Activated CD4-positive, alpha-beta T cell treated with anti-CD3 and anti-CD28 coated beads for 4 hours (primary cell): ENCODE measurements around the gene SCN1B.

Source experiments
- DNase-seq, 2 donors: peaks; one replicate each; pipeline ENCODE4 v3.0.0-alpha.2; 2020

Gene SCN1B

DNA sequence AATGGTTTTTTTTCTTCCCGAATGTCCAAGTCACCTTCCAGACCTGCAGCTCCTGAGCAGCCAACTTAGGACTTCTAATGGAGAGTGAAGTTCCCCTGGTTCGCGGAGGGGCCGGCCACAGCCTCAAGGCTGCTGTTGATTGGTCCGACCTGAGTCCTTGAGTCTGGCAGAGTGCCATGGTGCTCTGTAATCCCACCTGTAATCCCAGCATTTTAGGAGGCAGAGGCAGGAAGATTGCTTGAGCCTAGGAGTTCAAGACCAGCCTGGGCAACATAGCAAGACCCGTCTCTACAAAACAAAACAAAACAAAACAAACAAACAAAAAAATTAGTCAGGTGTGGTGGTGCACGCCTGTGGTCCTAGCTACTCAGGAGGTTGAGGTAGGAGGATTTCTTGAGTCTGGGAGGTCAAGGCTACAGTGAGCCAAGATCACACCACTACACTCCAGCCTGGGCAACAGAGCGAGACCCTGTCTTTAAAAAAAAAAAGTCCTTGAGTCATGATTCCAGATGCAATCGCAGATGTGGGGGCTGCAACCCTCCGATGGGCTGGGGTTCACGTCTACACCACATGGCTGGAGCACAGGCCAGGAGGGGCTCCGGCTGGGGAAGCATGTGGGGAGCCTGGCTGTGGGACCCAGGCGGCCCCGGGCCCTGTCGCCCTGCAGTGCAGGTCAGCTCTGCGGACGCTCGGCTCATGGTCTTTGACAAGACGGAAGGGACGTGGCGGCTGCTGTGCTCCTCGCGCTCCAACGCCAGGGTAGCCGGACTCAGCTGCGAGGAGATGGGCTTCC, 28.9 kb downstream of the SCN1B start:
- DNase-seq: no peak

DNA sequence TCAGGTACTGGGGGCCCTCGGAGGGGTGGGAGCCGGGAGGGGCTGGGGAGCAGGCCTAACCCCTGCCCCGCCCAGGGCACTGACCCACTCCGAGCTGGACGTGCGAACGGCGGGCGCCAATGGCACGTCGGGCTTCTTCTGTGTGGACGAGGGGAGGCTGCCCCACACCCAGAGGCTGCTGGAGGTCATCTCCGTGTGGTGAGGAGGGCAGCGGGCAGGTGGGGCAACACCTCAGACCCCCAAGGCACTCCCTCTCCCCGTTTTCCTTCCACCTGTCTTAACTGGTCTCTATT, 29.5 kb downstream of the SCN1B start:
- no peak for DNase-seq

DNA sequence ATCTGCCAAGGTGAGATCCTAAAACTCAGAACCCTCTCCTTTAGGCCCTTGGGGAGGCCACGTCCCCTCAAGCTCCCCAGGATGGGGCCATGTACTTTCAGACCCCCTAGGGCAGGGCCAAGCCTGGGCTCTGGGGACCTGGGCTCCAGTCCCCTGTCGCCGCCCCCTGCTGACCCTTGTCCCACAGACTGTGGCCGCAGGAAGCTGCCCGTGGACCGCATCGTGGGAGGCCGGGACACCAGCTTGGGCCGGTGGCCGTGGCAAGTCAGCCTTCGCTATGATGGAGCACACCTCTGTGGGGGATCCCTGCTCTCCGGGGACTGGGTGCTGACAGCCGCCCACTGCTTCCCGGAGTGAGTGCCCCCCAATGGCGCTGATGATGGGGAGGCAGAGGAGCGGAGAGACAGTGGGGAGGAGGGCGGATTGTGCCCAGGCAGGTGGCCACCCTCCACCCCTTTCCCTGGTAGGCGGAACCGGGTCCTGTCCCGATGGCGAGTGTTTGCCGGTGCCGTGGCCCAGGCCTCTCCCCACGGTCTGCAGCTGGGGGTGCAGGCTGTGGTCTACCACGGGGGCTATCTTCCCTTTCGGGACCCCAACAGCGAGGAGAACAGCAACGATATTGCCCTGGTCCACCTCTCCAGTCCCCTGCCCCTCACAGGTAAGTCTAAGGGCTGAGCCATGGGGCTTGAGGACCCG, 30.0 kb downstream of the SCN1B start:
- DNase-seq: no peak

DNA sequence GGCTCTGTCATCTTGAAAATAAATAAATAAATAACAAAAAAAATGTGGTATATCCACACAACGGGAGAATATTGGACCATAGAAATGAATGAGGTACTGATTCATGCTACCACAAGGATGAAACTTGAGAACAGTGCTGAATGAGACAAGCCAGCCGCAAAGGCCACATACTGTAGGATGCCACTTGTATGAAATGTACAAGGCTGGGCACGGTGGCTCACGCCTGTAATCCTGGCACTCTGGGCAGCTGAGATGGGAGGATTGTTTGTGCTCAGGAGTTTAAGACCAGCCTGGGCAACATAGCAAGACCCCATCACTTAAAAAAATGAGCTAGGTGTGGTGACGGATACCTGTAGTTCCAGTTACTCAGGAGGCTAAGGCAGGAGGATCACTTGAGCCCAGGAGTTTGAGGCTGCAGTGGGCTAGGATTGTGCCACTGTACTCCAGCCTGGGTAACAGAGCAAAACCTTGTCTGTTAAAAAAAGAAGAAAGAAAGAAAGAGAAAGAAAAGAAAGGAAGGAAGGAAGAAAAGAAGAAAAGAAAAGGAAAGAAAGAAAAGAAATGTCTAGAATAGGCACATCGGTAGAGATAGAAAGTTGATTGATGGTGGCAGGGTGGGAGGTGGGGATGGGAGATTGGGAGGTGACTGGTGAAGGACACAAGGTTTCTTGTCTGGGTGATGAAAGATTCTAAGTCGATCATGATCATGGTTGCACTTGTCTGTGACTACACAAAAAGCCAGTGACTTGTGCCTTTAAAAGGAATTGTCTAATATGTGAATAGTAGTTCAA, 31.5 kb downstream of the SCN1B start:
- no peak for DNase-seq

DNA sequence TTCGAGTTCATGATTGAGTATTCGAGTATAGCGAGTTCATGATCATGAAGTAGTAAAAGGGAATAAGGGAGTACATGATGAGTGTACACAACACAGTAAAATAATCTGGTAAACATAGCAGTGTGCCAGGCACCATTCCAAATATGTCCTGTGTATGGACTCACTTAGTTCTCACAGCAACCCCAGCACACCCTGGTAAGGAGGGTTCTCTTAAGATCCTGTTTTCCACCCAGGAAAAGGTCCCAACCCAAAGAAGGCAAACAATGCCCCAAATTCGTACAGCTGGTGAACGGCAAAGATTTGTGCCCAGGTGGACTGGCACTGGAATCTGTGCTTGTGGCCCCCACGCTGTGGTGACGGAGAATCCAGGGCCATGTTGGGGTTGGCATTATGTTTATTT, 32.7 kb downstream of the SCN1B start:
- no peak for DNase-seq

DNA sequence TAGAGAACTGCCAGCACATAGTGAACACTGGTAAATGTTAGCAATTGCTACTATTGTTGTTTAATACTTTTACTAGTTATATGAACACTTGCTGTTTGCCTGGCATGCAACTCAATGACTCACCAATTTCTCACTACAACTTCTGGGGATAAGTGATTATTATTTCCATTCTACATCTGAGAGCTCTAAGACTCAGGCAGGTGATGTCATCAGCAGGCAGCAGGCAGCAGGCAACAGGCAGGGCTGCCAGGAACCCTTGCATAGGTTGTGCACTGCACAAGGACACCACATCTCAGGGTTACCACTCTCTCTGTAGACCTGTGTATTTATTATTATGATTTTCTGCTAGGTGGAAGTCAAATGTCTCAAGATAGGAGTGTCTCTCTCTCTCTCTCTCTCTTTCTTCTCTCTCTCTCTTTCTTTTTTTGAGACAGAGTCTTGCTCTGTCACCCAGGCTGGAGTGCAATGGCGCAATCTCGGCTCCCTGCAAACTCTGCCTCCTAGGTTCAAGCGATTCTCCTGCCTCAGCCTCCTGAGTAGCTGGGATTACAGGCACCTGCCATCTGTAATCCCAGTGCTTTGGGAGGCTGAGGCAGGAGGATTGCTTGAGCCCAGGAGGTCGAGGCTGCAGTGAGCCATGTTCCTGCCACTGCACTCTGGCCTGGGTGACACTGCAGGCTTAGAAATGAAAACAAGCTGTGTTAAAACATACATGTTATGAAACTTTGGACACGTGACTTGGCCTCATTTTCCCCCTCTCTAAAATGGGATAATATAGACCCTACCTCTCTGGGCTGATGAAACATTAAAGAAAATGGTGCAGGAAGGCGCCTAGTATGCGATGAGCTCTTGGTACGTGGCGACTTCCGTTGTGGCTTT, 33.9 kb downstream of the SCN1B start:
- DNase-seq: peak in 1 of 2 donors; percentile 12

DNA sequence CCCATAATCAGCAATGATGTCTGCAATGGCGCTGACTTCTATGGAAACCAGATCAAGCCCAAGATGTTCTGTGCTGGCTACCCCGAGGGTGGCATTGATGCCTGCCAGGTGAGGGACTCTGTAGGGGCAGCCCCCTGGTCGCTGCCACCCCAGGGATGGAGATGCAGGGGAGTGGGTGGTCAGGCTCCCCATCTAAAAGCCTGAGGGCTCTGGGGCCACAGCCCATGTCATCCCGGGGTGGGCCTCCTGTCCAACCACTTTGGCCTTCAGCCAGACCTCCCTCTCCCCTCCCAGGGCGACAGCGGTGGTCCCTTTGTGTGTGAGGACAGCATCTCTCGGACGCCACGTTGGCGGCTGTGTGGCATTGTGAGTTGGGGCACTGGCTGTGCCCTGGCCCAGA, 35.3 kb downstream of the SCN1B start:
- DNase-seq: no peak

DNA sequence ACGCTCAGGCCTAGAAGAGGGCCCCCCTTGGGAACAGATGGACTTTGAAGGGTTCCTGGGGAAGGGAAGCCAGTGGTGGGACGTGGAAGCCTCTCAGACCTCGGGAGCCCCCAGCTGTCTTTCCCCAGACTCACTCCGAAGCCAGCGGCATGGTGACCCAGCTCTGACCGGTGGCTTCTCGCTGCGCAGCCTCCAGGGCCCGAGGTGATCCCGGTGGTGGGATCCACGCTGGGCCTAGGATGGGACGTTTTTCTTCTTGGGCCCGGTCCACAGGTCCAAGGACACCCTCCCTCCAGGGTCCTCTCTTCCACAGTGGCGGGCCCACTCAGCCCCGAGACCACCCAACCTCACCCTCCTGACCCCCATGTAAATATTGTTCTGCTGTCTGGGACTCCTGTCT, 35.9 kb downstream of the SCN1B start:
- no peak for DNase-seq

DNA sequence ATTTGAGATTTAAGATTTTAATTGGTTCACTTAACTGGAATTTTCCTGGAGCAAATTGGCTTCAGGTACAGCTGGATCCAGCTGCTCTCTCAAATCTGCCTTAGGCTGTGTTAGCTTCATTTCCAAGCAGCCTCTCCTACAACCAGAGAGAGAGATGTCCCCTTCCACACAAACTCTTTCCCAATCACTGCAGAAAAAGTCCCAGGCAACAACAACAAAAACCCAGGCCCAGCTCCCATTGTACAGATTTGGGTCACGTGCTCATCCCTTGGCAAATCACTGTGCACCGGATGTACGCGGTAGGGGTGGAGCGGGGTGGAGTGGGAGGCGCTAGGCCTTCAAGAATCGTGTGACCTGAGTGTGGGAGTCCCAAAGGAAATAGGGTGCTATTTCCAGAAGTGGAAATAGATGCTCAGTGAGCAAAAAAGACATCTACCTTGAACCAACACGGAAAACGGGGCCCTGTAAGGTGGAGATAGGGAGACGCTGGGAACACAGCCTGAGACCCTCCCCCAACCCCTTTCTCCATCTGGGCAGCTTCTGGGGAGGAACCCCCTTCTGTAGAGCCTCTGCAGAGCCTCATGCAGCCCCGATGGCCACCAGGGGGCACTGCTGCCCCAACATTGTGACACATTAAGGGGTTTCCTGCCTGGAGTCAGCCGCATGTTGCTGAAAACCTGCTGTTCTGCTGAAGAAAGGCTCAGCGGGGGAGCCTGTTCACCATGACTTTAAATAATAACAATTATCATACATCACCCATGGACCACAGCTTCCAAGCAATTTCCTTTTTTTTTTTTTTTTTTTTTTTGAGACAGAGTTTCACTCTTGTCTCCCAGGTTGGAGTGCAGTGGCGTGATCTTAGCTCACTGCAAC, 36.7 kb downstream of the SCN1B start:
- DNase-seq: peak; percentile 84 to 91

DNA sequence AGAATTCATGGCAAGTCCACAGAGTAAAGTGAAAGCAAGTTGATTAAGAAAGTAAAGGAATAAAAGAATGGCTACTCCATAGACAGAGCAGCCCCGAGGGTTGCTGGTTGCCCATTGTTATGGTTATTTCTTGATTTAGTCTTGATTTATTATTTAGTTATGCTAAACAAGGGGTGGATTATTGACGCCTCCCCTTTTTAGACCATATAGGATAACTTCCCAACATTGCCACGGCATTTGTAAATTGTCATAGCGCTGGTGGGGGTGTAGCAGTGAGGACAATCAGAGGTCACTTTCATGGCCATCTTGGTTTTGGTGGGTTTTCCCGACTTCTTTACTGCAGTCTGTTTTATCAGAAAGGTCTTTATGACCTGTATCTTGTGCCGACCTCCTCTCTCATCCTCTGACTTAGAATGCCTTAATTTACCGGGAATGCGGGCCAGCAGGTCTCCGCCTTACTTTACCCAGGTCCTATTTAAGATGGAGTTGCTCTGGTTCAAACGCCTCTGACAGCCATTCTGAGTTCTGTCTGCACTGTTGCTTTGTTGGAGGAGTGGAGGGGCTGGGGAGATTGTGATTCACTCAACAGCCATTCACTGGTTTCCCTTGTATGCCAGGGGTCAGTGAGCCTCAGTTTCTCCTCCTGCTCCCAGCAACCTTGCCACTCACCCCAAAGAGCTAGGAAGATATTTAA, 38.8 kb downstream of the SCN1B start:
- DNase-seq: no peak

DNA sequence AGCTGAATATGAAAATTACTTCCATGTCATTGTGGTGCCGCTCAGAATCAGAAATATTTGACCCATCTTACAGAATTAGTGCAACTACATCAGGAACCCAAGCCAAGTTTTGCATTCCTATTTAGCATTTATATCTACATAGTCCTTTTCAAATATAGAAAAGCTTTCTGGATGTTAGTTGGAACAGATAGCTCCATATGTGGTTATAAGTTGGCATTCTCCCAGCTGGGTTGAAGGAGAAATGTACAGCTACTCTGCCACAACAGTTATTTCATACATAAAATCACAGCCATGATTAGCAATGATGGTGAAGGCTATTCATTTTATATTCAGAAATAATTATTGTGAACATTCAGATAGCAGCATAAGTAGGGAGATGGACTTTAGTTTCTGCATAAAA, 39.4 kb downstream of the SCN1B start:
- DNase-seq: no peak

DNA sequence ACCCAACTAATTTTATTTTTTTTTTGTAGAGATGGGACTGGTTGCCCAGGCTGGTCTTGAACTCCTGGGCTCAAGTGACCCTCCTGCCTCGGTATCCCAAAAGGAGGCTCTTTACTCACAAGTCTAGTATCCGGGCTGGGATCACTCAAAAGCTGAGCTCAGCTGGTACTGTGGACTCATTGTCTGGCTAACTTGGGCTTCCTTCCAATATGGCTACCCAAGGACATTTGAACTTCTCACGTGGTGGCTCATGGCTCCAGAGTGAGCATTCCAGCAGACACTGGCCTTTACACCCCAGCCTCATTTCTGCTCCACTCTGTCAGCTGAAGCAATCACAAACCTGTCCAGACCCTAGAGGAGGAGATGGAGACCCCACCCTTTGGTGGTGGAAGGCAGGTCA, 40.2 kb downstream of the SCN1B start:
- no peak for DNase-seq

DNA sequence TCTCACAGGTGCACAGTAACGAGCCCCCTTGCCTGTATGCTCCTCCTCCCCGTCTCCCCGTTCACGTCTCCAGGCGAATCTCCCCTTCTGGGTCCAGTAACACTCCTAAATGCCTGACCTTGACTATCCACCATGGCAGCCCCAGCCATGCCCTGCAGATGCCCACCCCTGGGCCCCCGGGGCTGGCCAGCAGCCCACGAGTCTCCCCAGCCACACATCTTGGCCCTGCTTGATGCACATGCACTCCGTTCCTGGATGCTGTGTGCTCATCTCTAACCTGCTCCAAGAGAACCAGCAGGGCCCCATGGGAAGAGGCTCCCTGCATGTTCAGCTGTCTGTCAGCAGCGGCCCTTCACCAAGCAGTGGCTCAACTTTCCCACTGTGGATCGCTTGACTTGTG, 43.2 kb downstream of the SCN1B start:
- DNase-seq: no peak

DNA sequence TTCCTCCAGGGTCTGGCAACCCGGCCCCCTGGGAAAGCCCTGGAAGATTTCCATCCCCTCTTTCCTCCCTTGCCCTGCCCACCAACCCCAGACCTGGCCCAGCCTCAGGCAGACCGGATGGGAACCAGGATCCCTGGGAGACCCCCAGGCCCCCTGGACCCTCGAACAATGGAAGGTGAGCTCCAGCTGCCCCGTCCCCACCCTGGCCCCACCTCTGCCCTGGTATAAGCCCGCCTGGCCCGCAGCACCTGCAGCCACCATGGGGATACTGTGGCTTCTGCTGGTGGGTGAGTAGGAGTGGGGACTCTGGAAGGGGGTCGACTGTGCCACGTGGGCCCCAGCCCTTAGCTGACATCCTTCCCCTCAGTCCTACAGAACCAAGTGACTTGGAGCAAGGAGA, 43.7 kb downstream of the SCN1B start:
- DNase-seq: no peak

DNA sequence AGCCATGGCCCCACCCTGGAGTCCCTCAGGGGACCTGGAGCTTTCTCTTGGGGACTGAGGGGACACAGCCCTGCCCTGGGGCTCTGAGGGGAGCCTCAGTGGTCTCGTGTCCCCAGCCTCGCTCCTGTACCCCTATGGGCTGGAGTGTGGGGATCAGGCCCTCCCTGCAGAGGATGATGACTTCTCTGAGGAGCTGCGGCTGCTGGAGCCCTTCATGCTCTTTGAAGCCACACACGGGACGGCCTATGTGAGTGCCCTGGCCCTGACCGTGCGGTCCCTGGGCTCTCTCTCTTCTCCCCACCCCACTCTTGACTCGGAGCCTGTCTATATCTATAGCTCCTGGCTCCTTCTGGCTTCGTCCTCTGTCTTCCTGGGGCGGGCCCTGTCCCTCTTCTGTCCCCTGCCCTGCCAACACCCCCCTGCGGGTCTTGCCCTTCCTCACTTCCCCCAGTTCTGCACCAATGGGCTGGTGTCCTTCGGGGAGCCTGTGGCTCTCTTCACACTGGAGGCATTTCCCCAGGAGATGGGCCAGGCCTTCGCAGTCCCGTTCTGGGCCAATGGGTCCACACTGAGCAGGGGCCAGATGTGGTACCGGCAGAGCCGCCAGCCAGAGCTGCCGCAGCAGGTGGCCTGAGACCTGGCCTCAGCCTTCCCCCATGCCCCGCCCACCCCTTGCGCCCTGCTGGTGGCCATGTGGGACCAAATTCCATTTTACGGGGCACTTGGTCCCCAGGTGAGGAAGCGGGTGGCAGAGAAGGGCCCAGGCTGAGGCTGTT, 44.3 kb downstream of the SCN1B start:
- no peak for DNase-seq

DNA sequence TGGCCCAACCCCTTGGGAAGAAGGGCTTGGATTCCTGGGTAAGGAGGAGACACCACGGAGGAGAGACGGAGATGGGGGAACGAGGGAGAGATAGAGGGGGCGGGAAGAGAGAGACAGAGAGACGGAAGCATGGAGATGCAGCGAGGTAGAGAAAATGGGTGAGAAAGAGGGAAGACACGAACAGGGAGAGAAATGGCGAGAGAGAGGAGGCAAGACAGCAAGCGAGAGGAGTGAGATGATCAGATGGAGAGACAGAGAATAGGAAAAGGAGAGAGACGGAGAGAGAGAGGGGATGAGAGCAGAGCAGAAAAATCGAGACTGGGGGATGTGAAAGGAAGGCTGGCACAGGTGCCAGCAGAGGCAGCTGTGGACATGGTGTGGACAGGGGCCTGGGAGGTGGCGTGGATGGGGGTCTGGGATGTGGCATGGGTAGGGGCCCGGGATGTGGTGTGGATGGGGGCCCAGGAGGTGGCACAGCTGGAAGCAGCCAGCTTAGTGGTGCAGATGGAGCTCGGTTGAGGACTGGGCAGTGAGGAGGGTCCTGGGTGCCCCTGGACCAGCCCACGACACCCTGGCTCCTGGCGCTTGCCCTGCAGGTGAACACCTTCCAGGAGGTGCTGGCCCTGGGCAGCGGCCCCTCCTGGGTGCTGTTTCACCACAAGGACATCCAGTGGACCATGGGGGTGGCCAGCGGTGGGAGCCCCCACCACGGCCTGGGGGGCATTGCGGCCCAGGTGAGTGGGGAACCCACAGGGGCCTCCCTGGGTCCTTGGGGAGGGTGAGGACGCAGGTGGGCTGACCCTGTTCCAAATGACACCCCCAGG, 45.1 kb downstream of the SCN1B start:
- DNase-seq: no peak

DNA sequence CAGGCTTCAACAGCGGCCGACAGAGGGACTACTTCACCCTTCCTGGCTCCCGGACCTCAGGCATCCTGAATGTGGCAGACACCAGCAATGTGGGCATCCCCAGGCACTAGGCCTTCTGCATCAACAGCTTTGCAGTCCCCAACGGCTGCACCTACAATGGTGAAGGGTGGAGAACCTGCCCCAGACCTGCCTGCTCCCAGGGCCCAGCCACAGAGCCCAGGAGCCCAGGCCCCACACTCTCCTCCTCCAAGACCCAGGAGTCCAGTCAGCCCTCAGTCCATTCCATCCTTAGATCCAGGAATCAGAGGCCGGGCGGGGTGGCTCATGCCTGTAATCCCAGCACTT, 45.7 kb downstream of the SCN1B start:
- no peak for DNase-seq

DNA sequence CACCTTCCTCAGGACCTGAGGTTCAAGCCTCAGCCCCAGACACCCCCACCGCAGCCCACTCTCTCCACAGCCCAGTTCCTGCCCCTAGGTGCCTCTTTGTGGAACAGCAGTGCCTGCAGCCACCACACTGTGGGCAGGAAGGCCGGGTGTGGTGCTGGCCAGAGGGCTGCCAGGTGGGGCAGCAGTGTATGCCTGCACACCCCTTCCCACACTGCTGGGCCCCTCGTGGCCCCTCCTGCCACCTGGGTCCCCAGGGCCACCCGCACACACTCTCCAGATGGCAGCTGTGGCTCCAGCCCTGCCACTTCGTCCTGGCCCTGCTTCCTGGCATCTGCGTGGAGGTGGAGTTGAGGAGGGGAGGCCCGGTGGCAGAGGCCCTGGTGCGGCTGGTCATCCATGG, 46.4 kb downstream of the SCN1B start:
- DNase-seq: no peak

DNA sequence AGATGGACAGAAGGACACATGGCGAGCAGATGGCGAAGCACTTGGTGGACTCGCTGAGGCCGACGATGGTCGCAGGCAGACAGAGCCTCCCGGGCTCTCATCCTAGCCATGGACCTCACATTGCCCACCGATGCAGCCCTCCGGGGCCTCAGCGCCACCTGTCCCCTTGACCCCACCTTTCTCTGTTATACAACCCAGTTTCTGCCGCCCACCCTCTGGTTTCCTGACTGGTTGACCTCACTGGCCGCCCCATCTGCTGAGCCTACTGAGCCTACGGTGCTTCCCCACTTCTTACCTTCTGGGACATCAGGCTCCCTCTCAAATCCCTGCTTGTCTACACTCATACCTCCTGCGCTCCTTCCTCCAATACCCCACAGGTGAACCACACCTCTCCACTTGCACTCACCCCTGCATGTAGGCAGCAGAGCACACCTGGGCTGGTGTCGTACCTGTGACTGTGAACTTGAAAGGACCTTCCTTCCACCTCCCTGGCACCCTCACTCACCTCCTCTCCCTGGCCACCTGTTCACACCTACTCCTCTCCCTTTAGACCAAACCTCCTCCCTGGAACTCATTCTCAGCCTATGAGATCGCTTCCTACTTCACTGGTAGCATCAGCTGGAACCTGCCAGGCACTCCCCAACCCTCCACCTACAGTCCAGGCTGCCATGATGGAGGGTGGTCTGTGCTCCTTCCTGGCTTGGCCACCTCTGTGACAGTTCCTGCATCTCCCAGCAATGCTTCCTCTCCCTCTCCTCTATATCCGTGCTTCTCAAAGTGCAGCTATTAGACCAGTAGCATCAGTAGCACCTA, 47.3 kb downstream of the SCN1B start:
- DNase-seq: no peak
